ENCODE data around the gene SLC16A4.

DNA sequence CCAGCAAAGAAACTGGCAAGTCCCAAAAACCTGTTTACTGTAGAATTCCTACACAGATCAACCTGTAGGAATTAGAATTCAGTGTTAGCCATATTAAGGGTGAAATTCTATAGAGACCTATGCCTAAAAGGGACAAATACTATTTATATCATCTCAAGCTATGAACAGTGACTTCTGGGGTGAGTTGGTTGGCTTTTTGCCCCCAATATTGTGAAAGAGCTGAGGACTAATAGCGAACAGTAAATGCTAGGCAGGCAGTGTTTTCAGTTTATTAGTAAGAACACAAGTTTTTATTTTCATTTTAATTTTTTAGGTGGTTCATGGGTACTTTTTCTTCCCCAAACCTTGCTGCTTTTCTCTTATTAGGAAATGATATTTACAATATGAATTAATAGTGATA, 15.3 kb downstream of the SLC16A4 start:
- TF ChIP-seq EZH2phosphoT487 (IDR thresholded peaks at IDR 0.05; ENCODE audit: low read length) (no peak), CTCF (IDR thresholded peaks at IDR 0.05; ENCODE audit: low read length) (no peak), EZH2 (optimal IDR thresholded peaks at IDR 0.05; ENCODE audit: low read depth, low read length) (no peak)
